ENCODE results near the gene BICDL2.

The BICDL2 gene

DNA sequence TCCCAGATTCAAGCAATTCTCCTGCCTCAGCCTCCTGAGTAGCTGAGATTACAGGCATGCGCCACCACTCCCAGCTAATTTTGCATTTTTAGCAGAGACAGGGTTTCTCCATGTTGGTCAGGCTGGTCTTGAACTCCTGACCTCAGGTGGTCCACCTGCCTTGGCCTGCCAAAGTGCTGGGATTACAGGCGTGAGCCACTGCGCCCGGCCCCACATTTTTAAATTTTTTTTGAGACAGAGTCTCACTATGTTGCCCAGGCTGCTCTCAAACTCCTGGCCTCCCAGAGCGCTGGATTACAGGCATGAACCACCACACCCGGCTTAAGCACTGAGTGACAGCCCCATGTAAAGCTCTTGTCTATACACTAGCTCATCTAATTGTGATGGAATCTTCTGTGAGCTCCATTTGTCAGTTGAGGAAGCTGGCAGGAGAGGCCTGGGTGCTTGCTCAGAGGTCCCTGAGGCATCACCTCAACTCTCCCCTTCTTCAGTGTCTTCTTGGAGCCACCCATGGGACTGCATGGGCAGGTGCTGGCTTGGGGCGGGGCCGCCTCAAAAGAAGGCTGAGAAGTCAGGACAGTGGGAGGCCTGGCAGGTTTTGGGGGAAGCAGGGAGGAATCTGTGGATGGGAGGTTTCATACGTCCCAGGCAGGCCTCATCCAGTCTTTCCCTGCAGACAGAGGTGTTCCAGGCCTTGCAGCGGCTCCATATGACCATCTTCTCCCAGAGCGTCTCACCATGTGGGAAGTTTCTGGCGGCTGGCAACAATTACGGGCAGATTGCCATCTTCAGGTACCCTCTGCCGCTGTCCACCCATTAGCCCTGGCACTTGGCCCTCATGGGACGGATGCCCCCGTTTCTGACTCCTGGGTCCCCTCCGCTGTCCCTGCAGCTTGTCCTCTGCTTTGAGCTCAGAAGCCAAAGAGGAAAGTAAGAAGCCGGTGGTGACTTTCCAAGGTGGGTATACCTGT lies 11.4 kb downstream of the BICDL2 start:
- Mint-ChIP-seq H3K4me3 (peak overlapping the region; percentile 55), H3K27me3 (peaks cover 9% of the 10 kb centered on the region), H3K36me3 (peaks cover 3% of the 10 kb centered on the region), H3K27ac (no peak overlapping the region), H3K4me1 (peaks cover 51% of the 10 kb centered on the region), H3K9me3 (no peaks in the 10 kb centered on the region)

DNA sequence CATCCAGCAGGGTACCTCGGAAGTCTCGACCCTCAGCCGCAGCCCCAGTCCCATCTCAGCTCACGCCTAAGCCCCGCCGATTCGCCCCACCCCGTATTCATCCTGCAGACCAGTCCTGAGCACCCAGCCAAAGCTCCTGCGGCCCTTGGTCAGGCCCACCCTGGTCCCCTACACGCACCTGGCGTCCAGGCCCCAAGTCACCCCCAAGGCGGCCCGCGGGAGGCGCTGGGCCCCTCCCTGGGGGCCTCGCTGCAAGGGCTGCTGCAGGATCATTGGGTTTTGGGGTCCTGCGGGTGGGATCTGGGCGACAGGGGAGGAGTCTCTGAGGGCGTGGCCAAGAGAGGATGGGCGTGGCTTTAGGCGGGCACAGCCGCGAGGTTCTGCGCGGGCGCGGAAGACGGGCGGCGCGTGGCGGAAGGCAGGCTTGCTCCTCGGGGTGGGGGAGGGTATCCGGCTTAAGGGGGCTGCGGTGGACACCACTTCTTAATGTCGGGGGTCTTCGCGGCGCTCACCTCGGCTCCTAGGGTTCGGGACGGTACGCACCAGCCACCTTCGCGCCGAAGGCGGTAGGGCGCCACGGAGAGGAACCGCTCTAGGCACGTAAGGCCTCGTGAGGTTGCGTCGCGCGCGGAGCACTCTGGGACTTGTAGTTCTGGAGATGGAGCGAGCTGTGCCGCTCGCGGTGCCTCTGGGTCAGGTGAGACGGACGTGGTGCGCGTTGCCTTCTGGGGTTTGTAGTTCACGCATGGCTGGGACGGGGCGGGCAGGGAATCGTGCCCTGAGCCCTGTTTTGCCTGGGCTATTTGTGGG lies 12.9 kb downstream of the BICDL2 start, which contains the start of the genes HCFC1R1 and THOC6:
Gene HCFC1R1, minus strand, starts transcription at position 274 of the 810 bp plus-strand sequence. Its CDS starts 1 bp downstream, at position 273.
Gene THOC6, plus strand, starts transcription at position 367 of the 810 bp plus-strand sequence. Its CDS starts 292 bp downstream, at position 659.
- Mint-ChIP-seq H3K4me1 (peaks cover 49% of the 10 kb centered on the region), H3K9me3 (no peaks in the 10 kb centered on the region), H3K27me3 (peaks cover under 1% of the 10 kb centered on the region), H3K36me3 (peaks cover 3% of the 10 kb centered on the region), H3K4me3 (peak within 1 kb of the TSS; percentile 97), H3K27ac (peak within 1 kb of the TSS; percentile 98)

DNA sequence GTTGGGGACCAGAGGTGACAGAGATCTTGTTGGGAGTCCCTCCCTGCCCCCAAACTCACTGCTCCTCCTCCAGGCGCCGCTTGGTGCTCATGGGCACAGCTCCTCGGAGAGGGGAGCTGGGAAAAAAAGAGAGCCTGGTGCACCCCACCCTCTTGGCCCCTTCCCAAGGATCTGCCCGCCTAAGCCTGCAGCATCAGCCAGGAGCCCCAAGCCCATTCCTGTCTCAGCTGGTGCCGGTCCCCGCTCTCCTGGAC lies 13.4 kb downstream of the BICDL2 start:
- Mint-ChIP-seq H3K4me1 (peaks cover 47% of the 10 kb centered on the region), H3K9me3 (no peaks in the 10 kb centered on the region), H3K27me3 (no peaks in the 10 kb centered on the region), H3K36me3 (peaks cover 3% of the 10 kb centered on the region), H3K27ac (peak overlapping the region; percentile 98), H3K4me3 (peak overlapping the region; percentile 97)

DNA sequence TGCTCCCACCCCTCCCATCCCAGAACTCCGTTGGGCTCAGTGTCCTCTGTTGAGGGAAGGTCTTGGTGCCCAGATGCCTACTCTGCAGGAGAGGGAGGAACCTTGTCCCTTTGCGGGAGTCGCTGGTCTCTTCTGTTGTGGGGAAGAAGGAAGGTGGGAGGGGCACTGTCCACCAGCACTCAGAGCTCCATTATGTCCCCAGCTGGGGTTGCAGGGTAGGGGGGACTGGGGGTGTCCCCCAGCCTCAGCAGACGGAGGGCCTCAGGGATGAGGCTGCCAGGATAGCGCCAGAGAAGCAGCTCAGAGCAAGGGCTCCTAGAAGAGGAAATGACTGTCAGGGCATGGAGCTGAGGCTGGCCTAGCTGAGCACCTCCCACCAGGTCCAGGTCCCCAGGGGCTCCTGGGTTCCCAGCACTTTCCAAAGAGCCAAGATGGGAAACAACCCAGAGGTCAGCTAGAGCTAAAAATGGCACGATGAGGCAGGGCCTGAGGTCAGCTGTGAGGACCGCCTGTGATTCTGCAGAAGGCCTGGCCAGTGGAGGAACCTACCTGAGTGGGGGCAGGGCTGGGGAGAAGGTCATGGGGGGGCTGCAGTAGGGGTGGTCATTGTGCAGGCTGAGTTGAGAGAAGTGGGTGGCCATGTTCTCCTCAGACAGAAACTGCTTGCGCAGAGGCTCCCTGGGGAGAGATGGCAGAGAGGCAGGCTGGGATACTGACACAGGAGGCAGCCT lies 13.9 kb downstream of the BICDL2 start:
- Mint-ChIP-seq H3K4me1 (peaks cover 47% of the 10 kb centered on the region), H3K27me3 (no peaks in the 10 kb centered on the region), H3K4me3 (peak overlapping the region; percentile 97), H3K9me3 (no peaks in the 10 kb centered on the region), H3K27ac (peak overlapping the region; percentile 93), H3K36me3 (peaks cover 3% of the 10 kb centered on the region)

DNA sequence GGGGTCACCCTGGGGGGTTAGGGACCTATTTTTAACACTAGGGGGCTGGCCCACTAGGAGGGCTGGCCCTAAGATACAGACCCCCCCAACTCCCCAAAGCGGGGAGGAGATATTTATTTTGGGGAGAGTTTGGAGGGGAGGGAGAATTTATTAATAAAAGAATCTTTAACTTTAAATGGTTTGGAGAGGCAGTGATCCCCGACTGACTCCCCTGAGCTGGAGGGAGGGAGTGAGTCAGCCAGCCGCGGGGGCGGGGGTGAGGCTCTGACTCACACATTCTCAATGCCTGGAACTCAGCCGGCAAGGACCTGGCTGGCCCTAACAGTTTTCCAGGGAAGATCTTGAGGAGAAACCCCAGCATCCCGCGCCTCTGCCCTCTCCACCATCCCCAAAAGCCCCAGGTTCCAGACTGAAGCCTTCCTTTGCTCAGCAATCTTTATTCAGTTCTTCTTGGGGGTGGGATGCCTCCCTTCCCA lies 14.5 kb downstream of the BICDL2 start:
- peak overlapping the region; percentile 93 for H3K27ac Mint-ChIP-seq
- H3K27me3 Mint-ChIP-seq, result no peaks in the 10 kb centered on the region
- H3K9me3 Mint-ChIP-seq, result no peaks in the 10 kb centered on the region
- peak overlapping the region; percentile 97 for H3K4me3 Mint-ChIP-seq
- H3K4me1 Mint-ChIP-seq, result peaks cover 47% of the 10 kb centered on the region
- peaks cover 3% of the 10 kb centered on the region for H3K36me3 Mint-ChIP-seq

DNA sequence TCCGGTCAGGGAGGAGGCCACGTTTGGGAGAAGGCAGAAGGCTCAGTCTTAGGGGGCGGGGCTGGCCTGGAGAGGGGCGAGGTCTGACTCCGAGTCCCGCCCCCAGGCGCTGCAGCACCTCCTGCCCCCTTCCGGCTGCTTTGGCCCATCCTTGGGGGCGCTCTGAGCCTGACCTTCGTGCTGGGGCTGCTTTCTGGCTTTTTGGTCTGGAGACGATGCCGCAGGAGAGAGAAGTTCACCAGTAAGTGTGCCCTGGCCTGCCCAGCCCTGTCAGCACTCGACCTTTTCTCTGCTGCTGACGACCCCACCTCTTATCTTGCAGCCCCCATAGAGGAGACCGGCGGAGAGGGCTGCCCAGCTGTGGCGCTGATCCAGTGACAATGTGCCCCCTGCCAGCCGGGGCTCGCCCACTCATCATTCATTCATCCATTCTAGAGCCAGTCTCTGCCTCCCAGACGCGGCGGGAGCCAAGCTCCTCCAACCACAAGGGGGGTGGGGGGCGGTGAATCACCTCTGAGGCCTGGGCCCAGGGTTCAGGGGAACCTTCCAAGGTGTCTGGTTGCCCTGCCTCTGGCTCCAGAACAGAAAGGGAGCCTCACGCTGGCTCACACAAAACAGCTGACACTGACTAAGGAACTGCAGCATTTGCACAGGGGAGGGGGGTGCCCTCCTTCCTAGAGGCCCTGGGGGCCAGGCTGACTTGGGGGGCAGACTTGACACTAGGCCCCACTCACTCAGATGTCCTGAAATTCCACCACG lies 15.1 kb downstream of the BICDL2 start:
- Mint-ChIP-seq H3K27me3 (no peaks in the 10 kb centered on the region), H3K4me3 (peak overlapping the region; percentile 97), H3K9me3 (no peaks in the 10 kb centered on the region), H3K36me3 (peaks cover 3% of the 10 kb centered on the region), H3K27ac (peak overlapping the region; percentile 93), H3K4me1 (peaks cover 47% of the 10 kb centered on the region)

DNA sequence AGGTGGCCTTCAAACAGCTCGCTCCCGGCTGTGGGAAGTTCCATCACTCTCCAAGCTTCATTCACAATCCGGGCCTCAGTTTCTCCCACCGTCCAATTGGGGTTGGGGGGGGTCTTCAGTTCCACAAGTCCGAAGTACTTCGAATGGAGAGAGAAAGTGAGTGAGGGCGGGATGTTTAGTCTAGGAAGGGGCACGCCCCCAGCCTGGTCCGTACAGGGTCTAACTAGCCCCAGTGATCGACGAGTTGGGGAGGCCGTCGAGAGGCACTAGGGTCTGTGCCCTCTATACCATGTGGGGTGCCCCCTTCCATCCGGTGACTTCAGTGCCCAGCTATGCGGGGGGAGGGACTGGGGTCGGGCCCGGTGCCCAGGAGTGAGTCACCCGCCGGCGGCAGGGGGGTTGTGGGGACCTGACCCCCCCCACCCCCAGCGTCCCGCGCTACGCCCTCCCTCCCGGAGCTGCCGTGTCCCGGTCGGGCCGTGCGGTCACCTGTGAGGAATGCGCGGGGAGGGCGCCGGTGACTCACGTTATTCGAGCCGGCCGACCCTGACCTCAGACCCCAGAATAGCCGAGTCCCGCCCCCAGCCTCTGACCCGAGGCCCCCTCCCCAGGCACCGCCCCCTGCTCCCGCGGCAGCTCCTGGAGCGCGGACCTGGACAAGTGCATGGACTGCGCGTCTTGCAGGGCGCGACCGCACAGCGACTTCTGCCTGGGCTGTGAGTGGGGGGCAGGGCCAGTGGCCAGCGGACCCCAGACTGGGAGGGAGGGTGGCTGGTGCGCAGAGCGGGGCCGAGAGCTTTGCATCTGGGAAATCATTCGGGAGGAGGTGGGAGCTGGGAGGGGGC lies 15.9 kb downstream of the BICDL2 start:
- Mint-ChIP-seq H3K27me3 (peaks cover 2% of the 10 kb centered on the region), H3K27ac (peak overlapping the region; percentile 93), H3K4me1 (peaks cover 47% of the 10 kb centered on the region), H3K4me3 (peak overlapping the region; percentile 97), H3K9me3 (no peaks in the 10 kb centered on the region), H3K36me3 (peaks cover 3% of the 10 kb centered on the region)

DNA sequence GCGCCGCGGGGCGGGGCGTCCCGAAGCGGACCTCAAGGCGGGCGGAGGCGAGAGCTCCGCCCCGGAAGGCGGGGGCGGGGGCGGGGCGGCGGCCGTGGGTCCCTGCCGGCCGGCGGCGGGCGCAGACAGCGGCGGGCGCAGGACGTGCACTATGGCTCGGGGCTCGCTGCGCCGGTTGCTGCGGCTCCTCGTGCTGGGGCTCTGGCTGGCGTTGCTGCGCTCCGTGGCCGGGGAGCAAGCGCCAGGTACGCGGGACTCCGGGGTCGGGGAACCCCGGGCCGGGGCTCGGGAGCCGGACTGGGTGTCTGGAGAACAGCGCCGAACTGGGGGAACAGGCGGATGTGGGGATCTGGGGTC lies 16.5 kb downstream of the BICDL2 start, which contains the start of gene TNFRSF12A:
Gene TNFRSF12A, plus strand, starts transcription at position 122 of the 357 bp plus-strand sequence. Its CDS starts 30 bp downstream, at position 152.
- peak within 1 kb of the TSS; percentile 97 for H3K4me3 Mint-ChIP-seq

DNA sequence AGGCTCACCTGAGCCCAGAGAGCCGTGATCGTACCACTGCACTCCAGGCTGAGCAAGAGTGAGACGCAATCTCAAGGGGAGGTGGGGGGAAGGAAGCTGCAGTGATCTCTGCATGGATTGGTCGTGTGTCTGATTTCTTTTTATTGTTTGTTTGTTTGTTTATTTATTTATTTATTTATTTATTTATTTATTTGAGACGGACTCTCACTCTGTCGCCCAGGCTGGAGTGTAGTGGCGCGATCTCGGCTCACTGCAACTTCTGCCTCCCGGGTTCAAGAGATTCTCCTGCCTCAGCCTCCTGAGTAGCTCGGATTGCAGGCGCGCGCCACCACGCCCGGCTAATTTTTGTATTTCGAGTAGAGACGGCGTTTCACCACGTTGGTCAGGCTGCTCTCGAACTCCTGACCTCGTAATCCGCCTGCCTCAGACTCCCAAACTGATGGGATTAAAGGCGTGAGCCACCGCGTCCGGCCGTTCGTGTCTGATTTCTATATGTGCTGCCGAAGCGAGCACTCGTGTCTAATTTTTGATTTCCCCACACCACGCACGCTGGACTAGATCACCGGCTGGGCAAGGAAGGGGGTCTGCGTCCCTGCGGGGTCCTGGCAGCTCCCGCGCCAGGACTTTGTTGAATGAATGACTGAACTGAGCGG lies 17.0 kb downstream of the BICDL2 start:
- peak overlapping the region; percentile 77 for H3K27ac Mint-ChIP-seq
- peaks cover 2% of the 10 kb centered on the region for H3K27me3 Mint-ChIP-seq
- peak overlapping the region; percentile 91 for H3K4me3 Mint-ChIP-seq
- H3K4me1 Mint-ChIP-seq, result peaks cover 42% of the 10 kb centered on the region
- peaks cover 3% of the 10 kb centered on the region for H3K36me3 Mint-ChIP-seq
- H3K9me3 Mint-ChIP-seq, result no peaks in the 10 kb centered on the region

More for the DNA sequence above, 16.5 kb downstream of the BICDL2 start, which contains the start of gene TNFRSF12A:
- H3K4me1 Mint-ChIP-seq, result peaks cover 45% of the 10 kb centered on the region
- H3K9me3 Mint-ChIP-seq, result no peaks in the 10 kb centered on the region
- H3K27me3 Mint-ChIP-seq, result peaks cover 2% of the 10 kb centered on the region
- H3K27ac Mint-ChIP-seq, result peak within 1 kb of the TSS; percentile 93
- H3K36me3 Mint-ChIP-seq, result peaks cover 3% of the 10 kb centered on the region

DNA sequence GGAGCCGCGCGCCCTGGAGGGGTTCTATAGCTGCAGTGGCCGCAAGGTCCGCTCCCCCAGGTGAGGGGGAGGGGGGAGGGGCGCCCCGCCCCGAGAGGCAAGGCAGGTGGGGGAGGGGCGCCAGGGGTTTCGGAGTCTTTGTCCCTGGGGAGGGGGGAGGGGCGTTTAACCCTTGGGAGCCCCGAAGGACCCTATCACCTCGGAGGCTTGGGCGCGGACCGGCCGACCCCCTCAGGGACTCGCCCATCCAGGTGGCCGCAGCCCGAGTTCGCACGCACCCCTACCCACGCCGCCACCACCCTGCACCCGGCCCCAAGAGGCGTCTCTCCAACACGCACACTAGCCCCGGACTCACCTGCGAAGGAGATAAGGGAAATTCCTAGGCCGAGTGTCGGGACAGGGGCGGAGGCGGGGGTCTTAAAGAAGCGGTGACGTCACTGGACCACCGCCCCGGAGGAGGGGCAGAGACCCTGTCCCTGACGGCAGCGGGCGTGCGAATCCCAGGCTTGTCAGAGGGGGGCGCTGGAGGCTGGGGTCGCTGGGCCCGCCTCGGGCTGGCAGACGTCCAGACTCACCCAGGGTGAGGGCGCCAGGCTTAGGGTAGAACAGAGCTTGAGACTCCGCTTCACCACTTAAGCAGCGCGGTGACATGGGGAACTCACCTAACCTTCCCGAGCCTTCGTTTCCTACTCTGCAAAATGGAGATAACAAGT lies 18.8 kb downstream of the BICDL2 start, which contains the start of gene CLDN6:
Gene CLDN6, minus strand, starts transcription at position 390 of the 713 bp plus-strand sequence. CDS start 2,162 bp downstream, outside the sequence.
- H3K4me1 Mint-ChIP-seq, result peaks cover 31% of the 10 kb centered on the region
- H3K27me3 Mint-ChIP-seq, result peaks cover 2% of the 10 kb centered on the region
- no peaks in the 10 kb centered on the region for H3K36me3 Mint-ChIP-seq
- no peak within 1 kb of the TSS for H3K27ac Mint-ChIP-seq
- no peaks in the 10 kb centered on the region for H3K9me3 Mint-ChIP-seq
- peak within 1 kb of the TSS; percentile 19 for H3K4me3 Mint-ChIP-seq

DNA sequence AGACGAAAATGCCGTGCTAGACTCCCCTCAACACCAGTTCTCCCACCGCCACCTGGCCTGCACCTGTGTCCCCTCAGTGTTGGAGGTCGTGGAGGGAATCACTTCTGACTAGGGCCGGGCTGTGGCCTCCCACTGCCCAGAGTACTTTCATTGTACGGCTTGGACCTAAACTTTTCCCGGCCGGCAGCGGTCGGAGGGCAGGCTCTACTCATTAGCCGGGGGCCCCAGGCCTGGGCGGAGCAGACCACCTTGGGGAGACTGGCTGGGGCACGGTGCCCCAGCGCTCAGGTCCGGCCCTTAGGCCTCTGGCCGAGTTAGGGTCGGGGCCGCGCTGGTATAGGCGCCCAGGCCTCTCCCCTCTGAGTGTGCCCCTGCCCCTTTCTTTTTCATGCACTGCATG lies 19.4 kb downstream of the BICDL2 start:
- H3K27me3 Mint-ChIP-seq, result peaks cover 2% of the 10 kb centered on the region
- H3K4me3 Mint-ChIP-seq, result no peak overlapping the region
- no peaks in the 10 kb centered on the region for H3K9me3 Mint-ChIP-seq
- H3K4me1 Mint-ChIP-seq, result peaks cover 25% of the 10 kb centered on the region
- no peak overlapping the region for H3K27ac Mint-ChIP-seq
- no peaks in the 10 kb centered on the region for H3K36me3 Mint-ChIP-seq

DNA sequence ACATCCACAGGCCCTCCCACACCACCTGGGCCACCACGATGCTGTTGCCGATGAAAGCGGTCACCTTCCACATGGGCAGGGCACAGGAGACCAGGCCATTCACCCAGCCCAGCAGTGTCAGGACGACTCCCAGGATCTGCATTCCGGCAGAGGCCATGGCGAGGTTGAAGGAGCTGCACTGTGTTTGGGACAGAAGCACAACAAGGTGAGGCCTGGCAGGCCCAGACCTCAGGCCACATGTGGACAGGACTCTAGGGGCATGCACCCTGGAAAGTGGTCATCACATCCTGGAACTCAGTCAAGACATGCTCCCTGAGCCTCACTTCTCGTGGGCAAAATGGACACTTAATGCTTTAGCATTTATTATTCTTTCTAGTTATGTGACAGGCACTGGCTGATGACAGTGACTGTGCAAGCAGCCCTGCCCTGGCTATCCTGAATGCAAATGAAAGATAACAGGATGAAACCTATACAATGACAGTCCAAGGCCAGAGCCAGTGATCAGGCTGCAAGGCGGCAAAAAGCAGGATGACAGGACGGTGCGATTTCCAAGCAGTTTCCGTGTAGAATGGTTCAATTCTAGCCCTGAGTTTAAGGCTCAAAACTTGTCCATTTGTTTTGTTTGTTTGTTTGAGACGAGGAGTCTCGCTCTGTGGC lies 20.8 kb downstream of the BICDL2 start:
- peaks cover 12% of the 10 kb centered on the region for H3K4me1 Mint-ChIP-seq
- H3K36me3 Mint-ChIP-seq, result no peaks in the 10 kb centered on the region
- no peak overlapping the region for H3K4me3 Mint-ChIP-seq
- H3K27ac Mint-ChIP-seq, result no peak overlapping the region
- peaks cover 2% of the 10 kb centered on the region for H3K27me3 Mint-ChIP-seq
- no peaks in the 10 kb centered on the region for H3K9me3 Mint-ChIP-seq

Data from activated naive CD4-positive, alpha-beta T cell treated with anti-CD3 and anti-CD28 coated beads, Interleukin-2, amount 50 U/mL, for 24 hours (primary cell).